Psoas muscle (tissue), 8 donors: ENCODE data around the gene SPDEF. TPM values are rescaled to one million over a fixed set of nuclear protein-coding genes. Genes with fewer than 3 reads are reported as not detected.

Experiments used
- ATAC-seq, 4 donors: fragments of 200-7000 bp; cut with Tn5 transposase; one replicate each; pipeline ENCODE4 v1.9.1; 2020; ENCODE audit warnings: moderate library complexity in 3 of 4, mild to moderate bottlenecking in 2 of 4
- DNase-seq, 2 donors: peaks; one replicate each; pipeline ENCODE4 v3.0.0-alpha.2; 2020
- H3K27ac ChIP-seq: fragments of 200-600 bp; one replicate; pipeline ENCODE4 v1.8.0; 2022
- H3K27me3 ChIP-seq, 3 donors: fragments of 200-600 bp in 1 of 3; one replicate each; pipeline versions ENCODE4 v1.6.1 to v1.8.0; 2013 to 2022; ENCODE audit warnings: low read length in 2 of 3, mild to moderate bottlenecking in 2 of 3, moderate library complexity in 1 of 3; ENCODE audit not compliant: insufficient read depth in 3 of 3
- H3K36me3 ChIP-seq, 2 donors: fragments of 200-600 bp in 1 of 2; one replicate each; pipeline versions ENCODE4 v1.6.1 to v1.8.0; 2013 to 2022; ENCODE audit warnings: low read depth in 1 of 2, mild to moderate bottlenecking in 1 of 2, moderate library complexity in 1 of 2; ENCODE audit not compliant: insufficient read depth in 1 of 2
- H3K4me1 ChIP-seq: fragments of 200-600 bp; one replicate; pipeline ENCODE4 v1.8.0; 2022
- H3K4me3 ChIP-seq: fragments of 200-600 bp; one replicate; pipeline ENCODE4 v1.8.0; 2022; ENCODE audit warnings: mild to moderate bottlenecking
- H3K9me3 ChIP-seq: fragments of 200-600 bp; one replicate; pipeline ENCODE4 v1.8.0; 2022
- CTCF ChIP-seq: fragments of 200-600 bp; IDR thresholded peaks from one replicate; pipeline ENCODE4 v1.8.0; 2022; ENCODE audit warnings: antibody characterized with exemption
- WGBS, 3 donors: extraction: QIAGEN DNeasy Blood & Tissue Kit; methylation state at CpG; one replicate each; pipeline versions ENCODE4 v1.1.6 to v1.1.7; 2013; 5-methylcytosine and 5-hydroxymethylcytosine counted together
- intact Hi-C, 2 donors: fragments of 100-400 bp; cut with DNase I; formaldehyde crosslinking; loops; one replicate each; pipeline versions ENCODE4 v1.11.0 to v1.14.2; 2022
- polyA plus RNA-seq, 3 donors: library from polyadenylated mRNA; stranded (reverse); fragments of 200-250 nt; gene quantifications; one replicate each; pipeline ENCODE4 v1.2.3, GENCODE V29; 2013
- total RNA-seq, 4 donors: library from RNA; stranded (reverse); fragmentation: NEBNext Ultra II Directional in 2 of 4; extraction: Animal tissue kit (Norgen Biotek cat#: 25700) in 2 of 4; gene quantifications; one replicate each; pipeline versions ENCODE4 v1.2.1 to v1.2.4, GENCODE V29; 2021 to 2023
- donor health status: healthy with polysubstance abuse.
- donor health status: DM: no; HTN: no; CAD: no; lungs with moderate emphysema.
- donor health status: Bipolar disorder and iron deficiency.
- donor health status: healthy.
- donor health status: DM: yes; HTN: yes; CAD: no.
- donor health status: DM: no; HTN: no; CAD: no.
- donor health status: DM: no; HTN: no; CAD: no.
- donor health status: DM: yes; HTN: yes; CAD: no.

The SPDEF gene
- total and polyA plus RNA-seq, 7 donors, result 0.03 to 0.22 (median 0.21) TPM; not detected in 2

GRCh38 chr6:34600796-34601195 lies 44.7 kb upstream of the SPDEF start:
- no peak overlapping the region for H3K4me3 ChIP-seq
- DNase-seq (no peak), ATAC-seq (no peak)
- H3K27me3 ChIP-seq, result no peaks in the 10 kb centered on the region
- H3K4me1 ChIP-seq, result peaks cover 71% of the 10 kb centered on the region
- peak overlapping the region; percentile 11 for H3K27ac ChIP-seq
- intact Hi-C loops, result loop anchor here in 1 of 2 donors (10.0 kb wide), 1 partner anchor 436 kb away; no protein-coding TSS in a partner anchor
- H3K36me3 ChIP-seq, result peaks cover 0 to 16% of the 10 kb centered on the region in 2 donors
- WGBS, 3 donors, result 74 to 97% (median 86%) methylated on average over 4 of the region's 4 CpGs
- H3K9me3 ChIP-seq, result no peaks in the 10 kb centered on the region
- TF ChIP-seq CTCF, result no peak

- Histone ChIP-seq H3K9me3 (no peaks in the 10 kb centered on the region), H3K27me3 (no peaks in the 10 kb centered on the region), H3K27ac (no peak overlapping the region), H3K4me3 (no peak overlapping the region), H3K36me3 (peaks cover 0 to 9% of the 10 kb centered on the region in 2 donors), H3K4me1 (peaks cover 73% of the 10 kb centered on the region)
- no peak for DNase-seq
- ATAC-seq, result no peak
- 58 to 95% (median 89%) methylated on average over 5 of the region's 5 CpGs for WGBS, 3 donors
- TF ChIP-seq CTCF, result no peak
- intact Hi-C loops, result loop anchor here in 1 of 2 donors (10.0 kb wide), 1 partner anchor 435 kb away; no protein-coding TSS in a partner anchor
Measured at GRCh38 chr6:34600101-34600500, 44.0 kb upstream of the SPDEF start.

- Histone ChIP-seq H3K9me3 (no peaks in the 10 kb centered on the region), H3K27me3 (no peaks in the 10 kb centered on the region), H3K4me3 (no peak overlapping the region), H3K27ac (peak overlapping the region; percentile 17), H3K4me1 (peaks cover 74% of the 10 kb centered on the region), H3K36me3 (no peaks in the 10 kb centered on the region)
- 24 to 25% (median 24%) methylated on average over 3 of the region's 3 CpGs for whole genome bisulfite sequencing, 3 donors
- peak in 3 of 4 donors; percentile 41 to 71 (median 69) for ATAC-seq
- intact Hi-C loops, result no loop called here
- no peak for DNase-seq
- TF ChIP-seq CTCF, result no peak
Measured at GRCh38 chr6:34598712-34599111, 42.6 kb upstream of the SPDEF start.

GRCh38 chr6:34597605-34598353 lies 41.6 kb upstream of the SPDEF start:
- ATAC-seq (no peak), DNase-seq (no peak)
- TF ChIP-seq CTCF, result no peak
- H3K27me3 ChIP-seq, result no peaks in the 10 kb centered on the region
- WGBS, 3 donors, result 91 to 94% (median 92%) methylated on average over 3 of the region's 3 CpGs
- intact Hi-C loops, result no loop called here
- H3K27ac ChIP-seq, result no peak overlapping the region
- peaks cover 74% of the 10 kb centered on the region for H3K4me1 ChIP-seq
- no peak overlapping the region for H3K4me3 ChIP-seq
- H3K9me3 ChIP-seq, result no peaks in the 10 kb centered on the region
- no peaks in the 10 kb centered on the region for H3K36me3 ChIP-seq
